Measurements from ENCODE around the gene CHAT.

CHAT gene

GRCh38 chr10:49598164-49598856, 15.5 kb upstream of the CHAT start:
- Histone ChIP-seq H3K4me1 (ENCODE audit: insufficient read depth, low read length) (no peaks in the 10 kb centered on the region), H3K36me3 (ENCODE audit: insufficient read depth, low read depth, low read length) (no peaks in the 10 kb centered on the region), H3K9me3 (ENCODE audit: insufficient read depth, low read depth, low read length) (no peaks in the 10 kb centered on the region), H3K4me3 (ENCODE audit: low read length) (no peak overlapping the region), H3K27ac (ENCODE audit: low read length) (no peak overlapping the region), H3K27me3 (ENCODE audit: insufficient read depth, low read length) (peaks cover 28% of the 10 kb centered on the region), H3K9ac (ENCODE audit: low read depth, low read length) (no peak overlapping the region)

- H3K27ac ChIP-seq (ENCODE audit: low read length) = no peak overlapping the region
- no peaks in the 10 kb centered on the region for H3K9me3 ChIP-seq (ENCODE audit: insufficient read depth, low read depth, low read length)
- no peak overlapping the region for H3K9ac ChIP-seq (ENCODE audit: low read depth, low read length)
- no peaks in the 10 kb centered on the region for H3K4me1 ChIP-seq (ENCODE audit: insufficient read depth, low read length)
- H3K27me3 ChIP-seq (ENCODE audit: insufficient read depth, low read length) = peaks cover 35% of the 10 kb centered on the region
- no peaks in the 10 kb centered on the region for H3K36me3 ChIP-seq (ENCODE audit: insufficient read depth, low read depth, low read length)
- no peak overlapping the region for H3K4me3 ChIP-seq (ENCODE audit: low read length)
Observed at GRCh38 chr10:49598986-49599385, 14.9 kb upstream of the CHAT start.

- H3K36me3 ChIP-seq (ENCODE audit: insufficient read depth, low read depth, low read length) = no peaks in the 10 kb centered on the region
- H3K4me3 ChIP-seq (ENCODE audit: low read length) = no peak overlapping the region
- H3K27me3 ChIP-seq (ENCODE audit: insufficient read depth, low read length) = peaks cover 40% of the 10 kb centered on the region
- H3K4me1 ChIP-seq (ENCODE audit: insufficient read depth, low read length) = no peaks in the 10 kb centered on the region
- H3K9ac ChIP-seq (ENCODE audit: low read depth, low read length) = no peak overlapping the region
- H3K9me3 ChIP-seq (ENCODE audit: insufficient read depth, low read depth, low read length) = no peaks in the 10 kb centered on the region
- H3K27ac ChIP-seq (ENCODE audit: low read length) = no peak overlapping the region
Observed at GRCh38 chr10:49599546-49599945, 14.3 kb upstream of the CHAT start.

- Histone ChIP-seq H3K9ac (ENCODE audit: low read depth, low read length) (no peak overlapping the region), H3K4me3 (ENCODE audit: low read length) (no peak overlapping the region), H3K4me1 (ENCODE audit: insufficient read depth, low read length) (no peaks in the 10 kb centered on the region), H3K9me3 (ENCODE audit: insufficient read depth, low read depth, low read length) (no peaks in the 10 kb centered on the region), H3K27me3 (ENCODE audit: insufficient read depth, low read length) (peaks cover 41% of the 10 kb centered on the region), H3K27ac (ENCODE audit: low read length) (no peak overlapping the region), H3K36me3 (ENCODE audit: insufficient read depth, low read depth, low read length) (no peaks in the 10 kb centered on the region)
Observed at GRCh38 chr10:49600046-49600445, 13.8 kb upstream of the CHAT start.

GRCh38 chr10:49600781-49601400, 12.9 kb upstream of the CHAT start:
- peaks cover 41% of the 10 kb centered on the region for H3K27me3 ChIP-seq (ENCODE audit: insufficient read depth, low read length)
- H3K36me3 ChIP-seq (ENCODE audit: insufficient read depth, low read depth, low read length) = no peaks in the 10 kb centered on the region
- H3K9me3 ChIP-seq (ENCODE audit: insufficient read depth, low read depth, low read length) = no peaks in the 10 kb centered on the region
- no peak overlapping the region for H3K9ac ChIP-seq (ENCODE audit: low read depth, low read length)
- no peaks in the 10 kb centered on the region for H3K4me1 ChIP-seq (ENCODE audit: insufficient read depth, low read length)
- H3K4me3 ChIP-seq (ENCODE audit: low read length) = no peak overlapping the region
- no peak overlapping the region for H3K27ac ChIP-seq (ENCODE audit: low read length)

- Histone ChIP-seq H3K9ac (ENCODE audit: low read depth, low read length) (no peak overlapping the region), H3K4me1 (ENCODE audit: insufficient read depth, low read length) (no peaks in the 10 kb centered on the region), H3K27ac (ENCODE audit: low read length) (no peak overlapping the region), H3K9me3 (ENCODE audit: insufficient read depth, low read depth, low read length) (no peaks in the 10 kb centered on the region), H3K4me3 (ENCODE audit: low read length) (no peak overlapping the region), H3K27me3 (ENCODE audit: insufficient read depth, low read length) (peaks cover 49% of the 10 kb centered on the region), H3K36me3 (ENCODE audit: insufficient read depth, low read depth, low read length) (no peaks in the 10 kb centered on the region)
Observed at GRCh38 chr10:49601857-49602256, 12.0 kb upstream of the CHAT start.

GRCh38 chr10:49602380-49603023, 11.3 kb upstream of the CHAT start:
- no peak overlapping the region for H3K9ac ChIP-seq (ENCODE audit: low read depth, low read length)
- no peak overlapping the region for H3K27ac ChIP-seq (ENCODE audit: low read length)
- H3K27me3 ChIP-seq (ENCODE audit: insufficient read depth, low read length) = peaks cover 56% of the 10 kb centered on the region

GRCh38 chr10:49605216-49605938, 8.5 kb upstream of the CHAT start:
- Histone ChIP-seq H3K27me3 (ENCODE audit: insufficient read depth, low read length) (peaks cover 85% of the 10 kb centered on the region), H3K36me3 (ENCODE audit: insufficient read depth, low read depth, low read length) (no peaks in the 10 kb centered on the region), H3K4me3 (ENCODE audit: low read length) (no peak overlapping the region), H3K4me1 (ENCODE audit: insufficient read depth, low read length) (no peaks in the 10 kb centered on the region; the same call in 1 of the 2 replicates), H3K27ac (ENCODE audit: low read length) (no peak overlapping the region), H3K9me3 (ENCODE audit: insufficient read depth, low read depth, low read length) (no peaks in the 10 kb centered on the region), H3K9ac (ENCODE audit: low read depth, low read length) (no peak overlapping the region)

More at GRCh38 chr10:49602380-49603023, 11.3 kb upstream of the CHAT start:
- Histone ChIP-seq H3K4me1 (ENCODE audit: insufficient read depth, low read length) (no peaks in the 10 kb centered on the region), H3K36me3 (ENCODE audit: insufficient read depth, low read depth, low read length) (no peaks in the 10 kb centered on the region), H3K9me3 (ENCODE audit: insufficient read depth, low read depth, low read length) (no peaks in the 10 kb centered on the region), H3K4me3 (ENCODE audit: low read length) (no peak overlapping the region)

GRCh38 chr10:49605939-49606509, 7.8 kb upstream of the CHAT start:
- no peaks in the 10 kb centered on the region for H3K36me3 ChIP-seq (ENCODE audit: insufficient read depth, low read depth, low read length)
- H3K27me3 ChIP-seq (ENCODE audit: insufficient read depth, low read length) = peaks cover 91% of the 10 kb centered on the region
- no peak overlapping the region for H3K9ac ChIP-seq (ENCODE audit: low read depth, low read length)

GRCh38 chr10:49606981-49607535, 6.8 kb upstream of the CHAT start:
- Histone ChIP-seq H3K27ac (ENCODE audit: low read length) (no peak overlapping the region), H3K4me1 (ENCODE audit: insufficient read depth, low read length) (no peaks in the 10 kb centered on the region; the same call in 1 of the 2 replicates), H3K9me3 (ENCODE audit: insufficient read depth, low read depth, low read length) (no peaks in the 10 kb centered on the region; the same call in 1 of the 2 replicates), H3K4me3 (ENCODE audit: low read length) (no peak overlapping the region), H3K36me3 (ENCODE audit: insufficient read depth, low read depth, low read length) (no peaks in the 10 kb centered on the region), H3K9ac (ENCODE audit: low read depth, low read length) (no peak overlapping the region), H3K27me3 (ENCODE audit: insufficient read depth, low read length) (peaks cover 100% of the 10 kb centered on the region)

More at GRCh38 chr10:49605939-49606509, 7.8 kb upstream of the CHAT start:
- Histone ChIP-seq H3K27ac (ENCODE audit: low read length) (no peak overlapping the region), H3K9me3 (ENCODE audit: insufficient read depth, low read depth, low read length) (no peaks in the 10 kb centered on the region), H3K4me3 (ENCODE audit: low read length) (no peak overlapping the region), H3K4me1 (ENCODE audit: insufficient read depth, low read length) (no peaks in the 10 kb centered on the region; the same call in 1 of the 2 replicates)

Measured in iPS-20b (cell line).